GM12872 (cell line): ENCODE data around the gene SCIMP.

Source experiments
- TF ChIP-seq, protein P1 (sequence below): IDR thresholded peaks from 3 replicates; pipeline ENCODE4 v1.5.1; 2011; ENCODE audit warnings: low read depth, mild to moderate bottlenecking, low read length, moderate library complexity; ENCODE audit not compliant: insufficient read depth

Gene SCIMP

GRCh38 chr17:5191541-5192417 lies 42.9 kb downstream of the SCIMP start, which contains the start of gene ZNF594:
ZNF594 (minus strand) TSS chr17:5191868; CDS start chr17:5184256, 7,612 bp downstream.
- TF ChIP-seq, protein P1, sequence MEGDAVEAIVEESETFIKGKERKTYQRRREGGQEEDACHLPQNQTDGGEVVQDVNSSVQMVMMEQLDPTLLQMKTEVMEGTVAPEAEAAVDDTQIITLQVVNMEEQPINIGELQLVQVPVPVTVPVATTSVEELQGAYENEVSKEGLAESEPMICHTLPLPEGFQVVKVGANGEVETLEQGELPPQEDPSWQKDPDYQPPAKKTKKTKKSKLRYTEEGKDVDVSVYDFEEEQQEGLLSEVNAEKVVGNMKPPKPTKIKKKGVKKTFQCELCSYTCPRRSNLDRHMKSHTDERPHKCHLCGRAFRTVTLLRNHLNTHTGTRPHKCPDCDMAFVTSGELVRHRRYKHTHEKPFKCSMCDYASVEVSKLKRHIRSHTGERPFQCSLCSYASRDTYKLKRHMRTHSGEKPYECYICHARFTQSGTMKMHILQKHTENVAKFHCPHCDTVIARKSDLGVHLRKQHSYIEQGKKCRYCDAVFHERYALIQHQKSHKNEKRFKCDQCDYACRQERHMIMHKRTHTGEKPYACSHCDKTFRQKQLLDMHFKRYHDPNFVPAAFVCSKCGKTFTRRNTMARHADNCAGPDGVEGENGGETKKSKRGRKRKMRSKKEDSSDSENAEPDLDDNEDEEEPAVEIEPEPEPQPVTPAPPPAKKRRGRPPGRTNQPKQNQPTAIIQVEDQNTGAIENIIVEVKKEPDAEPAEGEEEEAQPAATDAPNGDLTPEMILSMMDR, result peak; percentile 81

GRCh38 chr17:5184288-5184687 lies 50.4 kb downstream of the SCIMP start:
- TF ChIP-seq, protein P1, result no peak

GRCh38 chr17:5183410-5183793 lies 51.3 kb downstream of the SCIMP start:
- TF ChIP-seq, protein P1, result no peak

DNA sequence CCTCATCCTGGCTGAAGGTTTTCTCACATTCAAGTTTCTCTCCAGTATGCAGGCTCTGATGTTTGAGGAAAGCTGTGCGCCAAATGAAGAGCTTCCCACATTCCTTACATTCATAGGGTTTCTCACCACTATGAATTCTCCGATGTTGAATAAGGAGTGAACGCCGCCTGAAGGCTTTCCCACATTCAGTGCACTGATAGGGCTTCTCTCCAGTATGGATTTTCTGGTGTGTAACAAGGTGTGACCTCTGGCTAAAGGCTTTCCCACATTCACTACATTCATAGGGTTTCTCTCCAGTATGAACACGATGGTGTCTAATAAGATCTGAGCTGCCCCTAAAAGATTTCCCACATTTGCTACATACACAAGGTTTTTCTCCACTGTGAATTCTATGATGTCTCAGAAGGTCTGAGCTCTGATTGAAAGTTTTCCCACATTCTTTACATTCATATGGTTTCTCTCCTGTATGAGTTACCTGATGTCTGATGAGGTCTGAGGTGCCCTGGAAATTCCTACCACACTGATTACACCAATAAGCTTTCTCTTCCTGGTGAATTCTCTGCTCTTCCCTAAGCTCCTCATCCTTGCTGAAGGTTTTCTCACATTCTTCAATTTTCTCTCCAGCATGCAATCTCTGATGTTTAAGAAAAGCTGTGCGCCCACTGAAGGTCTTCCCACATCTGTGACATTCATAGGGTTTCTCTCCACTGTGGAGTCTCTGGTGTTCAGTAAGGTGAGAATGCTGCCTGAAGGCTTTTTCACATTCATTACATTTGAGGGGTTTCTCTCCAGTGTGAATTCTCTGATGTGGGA lies 51.9 kb downstream of the SCIMP start:
- TF ChIP-seq, protein P1, result no peak

GRCh38 chr17:5181509-5182305 lies 53.0 kb downstream of the SCIMP start:
- TF ChIP-seq, protein P1, result no peak

DNA sequence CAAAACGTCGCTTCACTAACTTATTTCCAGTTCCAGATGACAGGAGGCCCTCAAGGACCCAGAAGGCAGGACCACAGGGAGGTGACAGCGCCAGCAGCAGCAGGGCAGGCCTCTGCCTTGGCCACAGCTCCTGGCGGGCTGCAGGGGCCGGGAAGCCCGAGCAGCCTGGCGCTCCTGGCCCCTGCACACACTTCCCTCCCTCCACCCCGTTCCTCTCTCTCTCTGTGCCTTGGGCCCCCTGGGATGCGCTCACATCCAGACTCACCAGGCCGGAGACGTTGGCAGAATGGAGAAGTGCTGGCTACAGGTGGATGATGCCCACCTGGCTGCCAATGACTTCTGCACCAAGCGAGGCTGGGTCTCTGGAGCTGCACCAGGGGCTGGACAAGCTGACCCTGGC lies 55.7 kb downstream of the SCIMP start:
- TF ChIP-seq, protein P1, result no peak
